RWPE2 (cell line): ENCODE results near the gene LAMA5.

Experiments
- ATAC-seq: fragments of 200-7000 bp; cut with Tn5 transposase; 3 replicates; pipeline ENCODE4 v1.9.1; 2021; ENCODE audit warnings: low read depth
- DNase-seq: peaks from one replicate; pipeline ENCODE4 v3.0.0-alpha.2; 2020; ENCODE audit warnings: low spot score
- H3K27ac ChIP-seq: fragments of 450-650 bp; 2 replicates; pipeline ENCODE4 v1.5.1; 2017; ENCODE audit warnings: mild to moderate bottlenecking; ENCODE audit not compliant: poor library complexity, severe bottlenecking
- H3K27me3 ChIP-seq: fragments of 250-450 bp; sonication (Bioruptor Pico); 2 replicates; pipeline ENCODE4 v1.5.1; 2021; ENCODE audit warnings: mild to moderate bottlenecking, moderate library complexity; ENCODE audit not compliant: insufficient read depth, poor library complexity, severe bottlenecking
- H3K36me3 ChIP-seq: fragments of 250-450 bp; sonication (Bioruptor Pico); 2 replicates; pipeline ENCODE4 v1.5.1; 2020; ENCODE audit warnings: low read depth, mild to moderate bottlenecking, moderate library complexity
- H3K4me1 ChIP-seq: fragments of 250-450 bp; sonication (Bioruptor Pico); 2 replicates; pipeline ENCODE4 v1.5.1; 2021; ENCODE audit warnings: mild to moderate bottlenecking, moderate library complexity; ENCODE audit not compliant: insufficient read depth, poor library complexity, severe bottlenecking
- H3K4me3 ChIP-seq: fragments of 250-450 bp; sonication (Bioruptor Pico); 2 replicates; pipeline ENCODE4 v1.5.1; 2021; ENCODE audit warnings: mild to moderate bottlenecking, moderate library complexity; ENCODE audit not compliant: severe bottlenecking
- H3K9me3 ChIP-seq: fragments of 250-450 bp; sonication (Bioruptor Pico); 2 replicates; pipeline ENCODE4 v1.5.1; 2021; ENCODE audit warnings: mild to moderate bottlenecking, moderate library complexity; ENCODE audit not compliant: severe bottlenecking
- TF ChIP-seq, protein P1 (sequence below): fragments of 450-650 bp; IDR thresholded peaks from one replicate; pipeline ENCODE4 v1.5.1; 2017; ENCODE audit warnings: mild to moderate bottlenecking, moderate library complexity; ENCODE audit not compliant: poor library complexity, severe bottlenecking

Gene LAMA5

DNA sequence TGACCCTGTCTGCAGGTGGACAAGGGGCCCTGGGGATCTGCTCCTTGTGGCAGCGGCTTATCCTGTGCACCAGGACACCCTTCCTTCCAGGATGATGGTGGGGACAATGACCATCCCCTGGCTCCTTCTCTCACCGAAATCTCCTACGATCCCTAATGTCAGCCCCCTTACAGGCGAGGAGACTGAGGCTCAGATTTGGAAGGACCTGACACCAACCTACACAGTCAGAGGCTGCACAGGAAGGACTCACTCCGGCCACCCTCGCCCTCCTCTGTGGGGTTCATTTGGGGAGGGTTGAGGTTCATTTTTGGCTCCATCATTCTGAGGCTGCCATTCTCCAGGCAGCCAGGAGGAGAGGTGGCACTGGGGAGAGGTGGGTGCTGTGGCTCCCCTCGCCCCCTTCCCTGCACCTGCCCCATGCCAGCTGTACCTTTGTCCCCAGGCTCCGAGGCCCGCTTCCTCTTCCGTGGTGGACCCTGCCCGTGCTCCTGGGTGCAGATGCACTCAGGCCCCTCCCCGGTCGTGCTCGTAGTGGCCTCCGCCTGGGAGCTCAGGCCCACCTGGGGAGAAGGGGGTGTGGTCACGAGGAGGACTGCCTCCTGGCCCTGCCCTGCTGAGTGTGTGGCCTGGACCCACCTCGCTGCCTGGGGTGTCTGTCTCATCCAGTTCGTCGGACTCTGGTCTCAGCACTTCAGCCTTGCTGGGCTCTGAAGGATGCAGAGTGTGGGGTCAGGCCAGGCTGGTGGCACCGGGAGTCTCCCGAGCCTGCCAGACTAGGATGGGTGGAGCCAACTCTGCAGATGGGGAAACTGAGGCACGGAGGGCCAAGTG is 45.3 kb upstream of the LAMA5 start:
- Histone ChIP-seq H3K36me3 (no peaks in the 10 kb centered on the region), H3K27ac (no peak overlapping the region), H3K4me3 (no peak overlapping the region), H3K9me3 (no peaks in the 10 kb centered on the region), H3K27me3 (no peaks in the 10 kb centered on the region), H3K4me1 (no peaks in the 10 kb centered on the region)
- ATAC-seq, result no peak
- TF ChIP-seq, protein P1, sequence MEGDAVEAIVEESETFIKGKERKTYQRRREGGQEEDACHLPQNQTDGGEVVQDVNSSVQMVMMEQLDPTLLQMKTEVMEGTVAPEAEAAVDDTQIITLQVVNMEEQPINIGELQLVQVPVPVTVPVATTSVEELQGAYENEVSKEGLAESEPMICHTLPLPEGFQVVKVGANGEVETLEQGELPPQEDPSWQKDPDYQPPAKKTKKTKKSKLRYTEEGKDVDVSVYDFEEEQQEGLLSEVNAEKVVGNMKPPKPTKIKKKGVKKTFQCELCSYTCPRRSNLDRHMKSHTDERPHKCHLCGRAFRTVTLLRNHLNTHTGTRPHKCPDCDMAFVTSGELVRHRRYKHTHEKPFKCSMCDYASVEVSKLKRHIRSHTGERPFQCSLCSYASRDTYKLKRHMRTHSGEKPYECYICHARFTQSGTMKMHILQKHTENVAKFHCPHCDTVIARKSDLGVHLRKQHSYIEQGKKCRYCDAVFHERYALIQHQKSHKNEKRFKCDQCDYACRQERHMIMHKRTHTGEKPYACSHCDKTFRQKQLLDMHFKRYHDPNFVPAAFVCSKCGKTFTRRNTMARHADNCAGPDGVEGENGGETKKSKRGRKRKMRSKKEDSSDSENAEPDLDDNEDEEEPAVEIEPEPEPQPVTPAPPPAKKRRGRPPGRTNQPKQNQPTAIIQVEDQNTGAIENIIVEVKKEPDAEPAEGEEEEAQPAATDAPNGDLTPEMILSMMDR, result no peak
- peak; percentile 90 for DNase-seq

DNA sequence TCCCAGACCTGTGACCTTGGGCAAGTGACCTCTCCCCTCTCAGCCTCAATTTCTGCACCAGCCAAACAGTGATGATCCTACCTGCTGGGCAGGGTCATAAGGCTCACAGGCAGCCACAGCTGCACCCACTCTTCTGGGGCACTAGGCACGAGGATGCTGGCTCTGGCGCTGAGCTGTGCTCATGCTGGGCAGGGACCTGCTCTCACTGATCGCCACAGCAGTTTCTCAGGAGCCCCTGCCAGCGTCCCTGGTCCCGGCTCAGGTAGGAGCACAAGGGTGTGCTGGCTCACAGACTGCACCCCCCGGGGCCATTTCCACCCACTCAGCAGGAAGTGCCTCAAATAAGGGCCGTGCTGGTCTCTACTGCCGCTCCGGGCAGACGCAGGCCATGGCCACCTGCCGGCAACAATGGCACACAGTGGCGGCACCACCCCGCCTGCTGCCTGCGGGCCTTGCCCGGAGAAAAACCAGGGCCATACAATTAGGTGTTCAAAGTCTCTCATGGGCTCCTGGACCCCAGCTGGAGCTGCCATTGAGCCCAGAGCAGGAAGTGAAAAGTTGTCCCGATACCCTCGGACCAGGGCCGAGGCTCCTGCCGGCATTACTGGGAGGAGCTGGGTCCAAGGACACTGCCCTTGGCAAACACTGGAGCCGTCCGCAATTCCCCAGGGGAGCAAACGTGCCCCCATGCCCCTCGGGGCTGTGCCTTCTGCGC is 44.5 kb upstream of the LAMA5 start:
- TF ChIP-seq, protein P1, result no peak
- no peaks in the 10 kb centered on the region for H3K9me3 ChIP-seq
- peak; percentile 84 for DNase-seq
- no peak overlapping the region for H3K4me3 ChIP-seq
- no peaks in the 10 kb centered on the region for H3K36me3 ChIP-seq
- no peak overlapping the region for H3K27ac ChIP-seq
- no peaks in the 10 kb centered on the region for H3K27me3 ChIP-seq
- ATAC-seq, result no peak
- no peaks in the 10 kb centered on the region for H3K4me1 ChIP-seq

DNA sequence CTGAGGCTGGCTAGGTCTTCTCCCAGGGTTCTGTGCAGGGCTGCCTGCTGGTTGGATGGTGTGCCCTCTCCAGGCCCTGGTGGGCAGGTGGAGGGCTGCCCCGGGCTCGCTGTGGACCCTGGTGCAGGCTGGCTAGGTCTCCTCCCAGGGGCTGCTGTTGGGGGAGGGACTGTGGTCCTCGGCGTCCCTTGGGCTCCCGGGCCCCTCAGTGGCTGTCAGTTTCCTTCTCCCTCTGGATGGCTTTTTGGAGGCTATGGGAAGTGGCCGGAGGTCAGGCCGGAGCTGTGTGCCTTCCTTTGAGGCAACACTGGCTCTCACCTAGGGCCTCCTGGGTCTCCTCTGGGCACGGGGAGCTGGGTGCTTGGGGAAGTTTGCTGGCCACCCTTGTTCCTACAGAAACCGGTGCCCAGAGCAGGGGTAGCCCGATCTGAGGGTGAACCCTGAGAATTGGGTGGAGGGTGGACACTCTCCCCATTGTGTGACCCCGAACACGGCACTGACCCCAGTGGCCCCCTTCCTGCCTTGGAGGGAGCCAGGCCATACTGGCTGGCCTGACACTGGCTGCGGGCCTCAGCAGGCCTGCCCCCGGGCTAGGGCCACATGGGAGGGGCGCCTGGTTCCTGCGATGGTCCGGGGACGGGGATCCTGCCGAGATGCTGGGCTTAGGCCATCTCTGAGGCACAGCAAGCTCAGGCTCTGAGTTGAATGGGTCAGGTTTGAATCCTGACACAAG is 43.8 kb upstream of the LAMA5 start:
- TF ChIP-seq, protein P1, result no peak
- no peaks in the 10 kb centered on the region for H3K36me3 ChIP-seq
- H3K9me3 ChIP-seq, result no peaks in the 10 kb centered on the region
- H3K4me3 ChIP-seq, result no peak overlapping the region
- ATAC-seq, result no peak
- peak; percentile 84 for DNase-seq
- no peaks in the 10 kb centered on the region for H3K4me1 ChIP-seq
- no peak overlapping the region for H3K27ac ChIP-seq
- no peaks in the 10 kb centered on the region for H3K27me3 ChIP-seq

DNA sequence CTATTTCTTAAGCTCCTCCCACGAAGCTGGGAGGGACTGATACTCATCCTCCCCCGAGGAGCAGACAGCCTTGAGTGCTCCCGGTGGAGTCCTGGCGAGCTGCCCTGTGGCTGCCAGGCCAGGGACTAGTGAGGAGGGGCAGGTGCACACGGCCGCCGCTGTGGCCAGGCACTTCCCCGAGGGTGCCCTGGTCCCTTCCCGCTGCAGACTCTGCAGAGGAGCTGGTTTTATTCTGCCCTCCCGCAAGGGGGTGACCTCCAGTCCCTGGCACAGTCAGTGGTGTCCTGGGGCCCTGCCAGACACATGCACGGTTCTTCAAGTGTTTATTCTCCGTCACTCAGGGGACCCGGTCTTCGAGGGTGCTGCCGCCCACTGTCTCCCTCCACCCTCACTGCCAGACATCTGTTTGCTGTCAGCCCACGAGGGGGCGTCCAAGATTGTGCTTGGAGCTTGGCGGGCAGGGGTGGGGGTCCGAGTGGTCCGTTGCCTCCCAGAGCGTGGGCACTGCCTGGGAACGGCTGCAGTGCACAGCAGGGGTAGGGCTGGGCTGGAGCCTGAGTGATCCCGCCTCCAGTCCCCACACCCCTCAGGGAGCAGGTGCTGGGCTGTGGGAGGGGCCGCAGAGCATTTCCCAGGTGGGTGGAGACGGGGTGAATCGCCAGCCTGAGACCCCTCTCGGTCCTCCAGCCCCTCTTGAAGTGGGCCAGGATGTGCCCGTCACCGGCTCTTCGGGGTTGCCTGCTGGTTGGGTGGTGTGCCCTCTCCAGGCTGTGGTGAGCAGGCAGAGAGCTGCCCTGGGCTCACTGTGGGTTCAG is 43.0 kb upstream of the LAMA5 start:
- no peaks in the 10 kb centered on the region for H3K4me1 ChIP-seq
- H3K27ac ChIP-seq, result no peak overlapping the region
- ATAC-seq (peak; percentile 5; the same call in 1 of the 3 replicates), DNase-seq (peak; percentile 86)
- no peak overlapping the region for H3K4me3 ChIP-seq
- TF ChIP-seq, protein P1, result peak; percentile 92
- H3K9me3 ChIP-seq, result no peaks in the 10 kb centered on the region
- no peaks in the 10 kb centered on the region for H3K27me3 ChIP-seq
- H3K36me3 ChIP-seq, result no peaks in the 10 kb centered on the region
